HepG2 (cell line): ENCODE data around the gene CACHD1. TPM values are rescaled to one million over a fixed set of nuclear protein-coding genes. Genes with fewer than 3 reads are reported as not detected.

ENCODE experiments used
- ATAC-seq: fragments of 200-7000 bp; cut with Tn5 transposase; 3 replicates; pipeline ENCODE4 v1.9.1; 2020; ENCODE audit warnings: mild to moderate bottlenecking, moderate library complexity
- BruUV-seq: library from RNA; stranded (reverse); fragments of 400-500 nt; replicated peaks from 2 replicates; lab custom pipeline; 2021; lab: Mats Ljungman, UMichigan
- CTCF ChIA-PET: fragments of 300-600 bp; formaldehyde crosslinking; extraction: SDS; loops from one replicate; lab custom pipeline; 2021; ENCODE audit warnings: low total read pairs, inconsistent platforms, low intra/inter-chr PET ratio; lab: Yijun Ruan, JAX
- POLR2A ChIA-PET: fragments of 350-600 bp; sonication (Branson Sonifier 250); formaldehyde crosslinking; loops from one replicate; lab custom pipeline; 2020; ENCODE audit warnings: antibody characterized with exemption, inconsistent platforms; lab: Yijun Ruan, JAX
- DNase-seq: peaks from one replicate; pipeline ENCODE4 v3.0.0-alpha.2; 2015; ENCODE audit warnings: low spot score
- FAIRE-seq: peaks from 3 replicates; lab custom pipeline; 2011; peaks lifted over from hg19 to GRCh38; lab: Jason Lieb, UNC
- H2AFZ ChIP-seq: one replicate; pipeline ENCODE4 v1.6.1; 2011; ENCODE audit warnings: low read length, inconsistent platforms
- H3K27ac ChIP-seq: fragments of 300-600 bp; 3 replicates; pipeline ENCODE4 v1.8.0; 2011; ENCODE audit warnings: mixed run types, mild to moderate bottlenecking, mixed read lengths, low read length, inconsistent platforms; ENCODE audit not compliant: insufficient read depth; ENCODE audit errors: extremely low read length
- H3K27me3 ChIP-seq, 2 experiments: fragments of 200-600 bp in 1 of 2; 2 replicates in 1 of 2; 3 replicates in 1 of 2; pipeline versions ENCODE4 v1.6.0 to v1.8.0; 2011; ENCODE audit warnings: low read length in 2 of 2, mild to moderate bottlenecking in 2 of 2, moderate library complexity in 2 of 2, inconsistent platforms in 1 of 2; ENCODE audit not compliant: insufficient read depth in 2 of 2, control insufficient read depth in 1 of 2
- H3K36me3 ChIP-seq, 2 experiments: fragments of 200-600 bp in 1 of 2; replicated peaks in 1 of 2; 2 replicates in 1 of 2; 3 replicates in 1 of 2; pipeline versions ENCODE4 v1.5.1 to v1.8.0; 2011; ENCODE audit warnings: low read length in 2 of 2, inconsistent platforms in 1 of 2; ENCODE audit not compliant: insufficient read depth in 2 of 2, control insufficient read depth in 1 of 2
- H3K4me1 ChIP-seq: 2 replicates; pipeline ENCODE4 v1.5.1; 2012; ENCODE audit warnings: low read length, inconsistent platforms; ENCODE audit not compliant: insufficient read depth
- H3K4me2 ChIP-seq: 2 replicates; pipeline ENCODE4 v1.6.0; 2011; ENCODE audit warnings: low read depth, low read length, inconsistent platforms
- H3K4me3 ChIP-seq, 3 experiments: fragments of 200-600 bp in 1 of 3; sonication (generic), shearing (Covaris generic) in 1 of 3; replicated peaks in 1 of 3; 2 replicates each; pipeline ENCODE4 v1.5.1; 2011 to 2016; ENCODE audit warnings: low read length in 3 of 3, inconsistent platforms in 2 of 3, low read depth in 2 of 3, mild to moderate bottlenecking in 2 of 3, control low read depth in 1 of 3, mixed read lengths in 1 of 3; ENCODE audit not compliant: insufficient read depth in 1 of 3
- H3K79me2 ChIP-seq: one replicate; pipeline ENCODE4 v1.6.1; 2011; ENCODE audit warnings: low read length, inconsistent platforms; ENCODE audit not compliant: insufficient read depth
- H3K9ac ChIP-seq: 2 replicates; pipeline ENCODE4 v1.6.0; 2011; ENCODE audit warnings: mild to moderate bottlenecking, low read depth, low read length, inconsistent platforms; ENCODE audit not compliant: insufficient read depth
- H3K9me3 ChIP-seq: 2 replicates; pipeline ENCODE4 v1.5.1; 2012; ENCODE audit warnings: mild to moderate bottlenecking, low read length
- H4K20me1 ChIP-seq: 2 replicates; pipeline ENCODE4 v1.6.0; 2011; ENCODE audit warnings: inconsistent platforms, mild to moderate bottlenecking, low read length, moderate library complexity; ENCODE audit not compliant: insufficient read depth
- CREM ChIP-seq, 2 experiments: sonication (generic) in 1 of 2; formaldehyde crosslinking in 1 of 2; IDR thresholded peaks; 2 replicates each; pipeline versions ENCODE4 v1.4.0 to v1.6.1; 2016 to 2020; ENCODE audit warnings: antibody characterized with exemption in 1 of 2, mild to moderate bottlenecking in 1 of 2, missing genetic modification reagents in 1 of 2
- HNRNPH1 ChIP-seq: fragments of 200-400 bp; formaldehyde crosslinking; optimal IDR thresholded peaks from 2 replicates; pipeline ENCODE3; 2017; ENCODE audit warnings: mild to moderate bottlenecking, low read depth, low read length
- HOXA3 ChIP-seq: sonication (generic); formaldehyde crosslinking; IDR thresholded peaks from 2 replicates; pipeline ENCODE4 v1.5.0; 2020; ENCODE audit warnings: missing genetic modification reagents
- MLLT10 ChIP-seq: sonication (generic); formaldehyde crosslinking; IDR thresholded peaks from 2 replicates; pipeline ENCODE4 v1.4.0; 2020; ENCODE audit warnings: missing genetic modification reagents
- NR2C2 ChIP-seq: sonication (generic); formaldehyde crosslinking; IDR thresholded peaks from 2 replicates; pipeline ENCODE4 v1.4.0; 2020; ENCODE audit warnings: missing genetic modification reagents, mild to moderate bottlenecking, moderate library complexity, borderline replicate concordance
- PAF1 ChIP-seq: IDR thresholded peaks from 2 replicates; pipeline ENCODE4 v1.6.1; 2016; ENCODE audit warnings: missing genetic modification reagents, missing compliant biosample characterization
- PTBP1 ChIP-seq: fragments of 200-400 bp; formaldehyde crosslinking; IDR thresholded peaks from 2 replicates; pipeline ENCODE4 v1.6.1; 2018; ENCODE audit warnings: low read length, low read depth; ENCODE audit not compliant: poor library complexity, severe bottlenecking
- ZNF558 ChIP-seq: sonication (generic); formaldehyde crosslinking; IDR thresholded peaks from 2 replicates; pipeline ENCODE4 v1.9.0; 2022; ENCODE audit warnings: mild to moderate bottlenecking, missing genetic modification reagents, borderline replicate concordance
- ZNF747 ChIP-seq: sonication (generic); formaldehyde crosslinking; IDR thresholded peaks from 2 replicates; pipeline ENCODE4 v1.8.1; 2023; ENCODE audit warnings: missing genetic modification reagents, mild to moderate bottlenecking, borderline replicate concordance
- WGBS: methylation state at CpG from one replicate; pipeline ENCODE4 v1.1.6; 2017; ENCODE audit warnings: low lambda C conversion rate; 5-methylcytosine and 5-hydroxymethylcytosine counted together
- in situ Hi-C: cut with HindIII; loops from 2 replicates; pipeline ENCODE4 v1.10.0; 2017; ENCODE audit warnings: low pct_unique_long_range_greater_than_20kb; ENCODE audit not compliant: extremely low pct_ligation_motif_present
- intact Hi-C: fragments of 100-400 bp; cut with micrococcal nuclease; formaldehyde crosslinking; loops from one replicate; pipeline ENCODE4 v1.10.0; 2022; ENCODE audit not compliant: unreplicated experiment
- polyA plus RNA-seq, 8 experiments: library from polyadenylated mRNA; depleted of rRNA in 3 of 8; stranded (reverse) in 7 of 8; unstranded in 1 of 8; fragments of >200 nt; fragmentation: Illumina TruSeq in 4 of 8; extraction: Trizol in 4 of 8; gene quantifications; 2 replicates each; pipeline versions ENCODE4 v1.2.1 to v1.2.3, GENCODE V29; 2011 to 2016; ENCODE audit warnings: low read depth in 4 of 8, missing spikeins in 1 of 8, mixed read lengths in 1 of 8; ENCODE audit not compliant: insufficient read depth in 1 of 8
- total RNA-seq, 5 experiments: library from RNA; depleted of rRNA; stranded (reverse); fragments of >200 nt; fragmentation: Illumina TruSeq; extraction: Trizol; gene quantifications; 2 replicates each; pipeline ENCODE4 v1.2.3, GENCODE V29; 2016; ENCODE audit warnings: low read depth in 1 of 5
- TF ChIP-seq, protein P1 (sequence below): sonication (generic); formaldehyde crosslinking; IDR thresholded peaks from 2 replicates; pipeline ENCODE4 v1.4.0; 2020; ENCODE audit warnings: missing genetic modification reagents, borderline replicate concordance
- TF ChIP-seq, protein P2 (sequence below): IDR thresholded peaks from 2 replicates; pipeline ENCODE4 v1.6.1; 2016; ENCODE audit warnings: low read depth, control low read depth
- TF ChIP-seq, protein P3 (sequence below): sonication (generic); formaldehyde crosslinking; IDR thresholded peaks from 2 replicates; pipeline ENCODE4 v1.4.0; 2020; ENCODE audit warnings: mild to moderate bottlenecking, missing genetic modification reagents

Gene CACHD1
- total and polyA plus RNA-seq, 2 of the 13 experiments (the other 11 are each of a cell fraction or from before 2014, with no cell fraction given): 0.11 TPM; not detected in 1

DNA sequence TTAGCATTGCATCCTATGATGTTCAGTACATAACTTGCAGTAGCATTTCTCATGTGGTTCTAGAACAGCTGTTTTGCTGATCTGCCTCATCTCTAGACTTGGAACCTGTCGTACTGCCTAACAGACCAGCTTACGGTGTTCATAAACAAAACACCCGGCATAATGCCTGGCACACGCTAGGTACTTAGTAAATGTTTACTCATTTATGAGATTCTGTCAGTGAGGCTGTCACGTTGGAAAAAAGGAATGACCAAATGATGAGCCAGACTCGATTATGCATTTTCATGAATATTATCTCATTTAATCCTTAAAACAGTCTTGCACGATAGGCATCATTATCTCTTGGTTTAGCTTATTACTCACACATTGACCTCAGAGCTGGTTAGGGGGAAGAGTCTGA is 46.4 kb downstream of the CACHD1 start:
- in situ Hi-C loops: no loop called here
- H3K79me2 ChIP-seq: no peaks in the 10 kb centered on the region
- H3K27ac ChIP-seq: no peak overlapping the region
- ChIA-PET POLR2A (no interaction called here), CTCF (no interaction called here)
- FAIRE-seq: no peak
- no peak overlapping the region for H3K9ac ChIP-seq
- no peak overlapping the region for H3K4me3 ChIP-seq
- H3K4me2 ChIP-seq: no peak overlapping the region
- no peak overlapping the region for H2AFZ ChIP-seq
- no TSS peak for BruUV-seq
- no peaks in the 10 kb centered on the region for H4K20me1 ChIP-seq
- no peaks in the 10 kb centered on the region for H3K4me1 ChIP-seq
- DNase-seq: no peak
- intact Hi-C loops: no loop called here
- no peaks in the 10 kb centered on the region for H3K36me3 ChIP-seq
- peaks cover 0 to 1% of the 10 kb centered on the region in 2 experiments; a peak in 1 of 5 replicates for H3K27me3 ChIP-seq
- WGBS: 27% methylated on average over 7 of the region's 7 CpGs
- no peak for TF ChIP-seq HOXA3 (CRISPR knock-in tag)
- no peak for TF ChIP-seq PAF1 (CRISPR knock-in tag)
- no peak for TF ChIP-seq HNRNPH1
- TF ChIP-seq CREM (IDR thresholded peaks at IDR 0.05): no peak
- TF ChIP-seq CREM (CRISPR knock-in tag; IDR thresholded peaks at IDR 0.05): no peak
- TF ChIP-seq MLLT10 (CRISPR knock-in tag): no peak
- TF ChIP-seq NR2C2: no peak
- TF ChIP-seq, protein P1, sequence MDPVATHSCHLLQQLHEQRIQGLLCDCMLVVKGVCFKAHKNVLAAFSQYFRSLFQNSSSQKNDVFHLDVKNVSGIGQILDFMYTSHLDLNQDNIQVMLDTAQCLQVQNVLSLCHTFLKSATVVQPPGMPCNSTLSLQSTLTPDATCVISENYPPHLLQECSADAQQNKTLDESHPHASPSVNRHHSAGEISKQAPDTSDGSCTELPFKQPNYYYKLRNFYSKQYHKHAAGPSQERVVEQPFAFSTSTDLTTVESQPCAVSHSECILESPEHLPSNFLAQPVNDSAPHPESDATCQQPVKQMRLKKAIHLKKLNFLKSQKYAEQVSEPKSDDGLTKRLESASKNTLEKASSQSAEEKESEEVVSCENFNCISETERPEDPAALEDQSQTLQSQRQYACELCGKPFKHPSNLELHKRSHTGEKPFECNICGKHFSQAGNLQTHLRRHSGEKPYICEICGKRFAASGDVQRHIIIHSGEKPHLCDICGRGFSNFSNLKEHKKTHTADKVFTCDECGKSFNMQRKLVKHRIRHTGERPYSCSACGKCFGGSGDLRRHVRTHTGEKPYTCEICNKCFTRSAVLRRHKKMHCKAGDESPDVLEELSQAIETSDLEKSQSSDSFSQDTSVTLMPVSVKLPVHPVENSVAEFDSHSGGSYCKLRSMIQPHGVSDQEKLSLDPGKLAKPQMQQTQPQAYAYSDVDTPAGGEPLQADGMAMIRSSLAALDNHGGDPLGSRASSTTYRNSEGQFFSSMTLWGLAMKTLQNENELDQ (CRISPR knock-in tag): no peak
- TF ChIP-seq, protein P2, sequence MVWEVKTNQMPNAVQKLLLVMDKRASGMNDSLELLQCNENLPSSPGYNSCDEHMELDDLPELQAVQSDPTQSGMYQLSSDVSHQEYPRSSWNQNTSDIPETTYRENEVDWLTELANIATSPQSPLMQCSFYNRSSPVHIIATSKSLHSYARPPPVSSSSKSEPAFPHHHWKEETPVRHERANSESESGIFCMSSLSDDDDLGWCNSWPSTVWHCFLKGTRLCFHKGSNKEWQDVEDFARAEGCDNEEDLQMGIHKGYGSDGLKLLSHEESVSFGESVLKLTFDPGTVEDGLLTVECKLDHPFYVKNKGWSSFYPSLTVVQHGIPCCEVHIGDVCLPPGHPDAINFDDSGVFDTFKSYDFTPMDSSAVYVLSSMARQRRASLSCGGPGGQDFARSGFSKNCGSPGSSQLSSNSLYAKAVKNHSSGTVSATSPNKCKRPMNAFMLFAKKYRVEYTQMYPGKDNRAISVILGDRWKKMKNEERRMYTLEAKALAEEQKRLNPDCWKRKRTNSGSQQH (CRISPR knock-in tag): no peak
- TF ChIP-seq ZNF558: no peak
- TF ChIP-seq PTBP1: no peak
- TF ChIP-seq, protein P3, sequence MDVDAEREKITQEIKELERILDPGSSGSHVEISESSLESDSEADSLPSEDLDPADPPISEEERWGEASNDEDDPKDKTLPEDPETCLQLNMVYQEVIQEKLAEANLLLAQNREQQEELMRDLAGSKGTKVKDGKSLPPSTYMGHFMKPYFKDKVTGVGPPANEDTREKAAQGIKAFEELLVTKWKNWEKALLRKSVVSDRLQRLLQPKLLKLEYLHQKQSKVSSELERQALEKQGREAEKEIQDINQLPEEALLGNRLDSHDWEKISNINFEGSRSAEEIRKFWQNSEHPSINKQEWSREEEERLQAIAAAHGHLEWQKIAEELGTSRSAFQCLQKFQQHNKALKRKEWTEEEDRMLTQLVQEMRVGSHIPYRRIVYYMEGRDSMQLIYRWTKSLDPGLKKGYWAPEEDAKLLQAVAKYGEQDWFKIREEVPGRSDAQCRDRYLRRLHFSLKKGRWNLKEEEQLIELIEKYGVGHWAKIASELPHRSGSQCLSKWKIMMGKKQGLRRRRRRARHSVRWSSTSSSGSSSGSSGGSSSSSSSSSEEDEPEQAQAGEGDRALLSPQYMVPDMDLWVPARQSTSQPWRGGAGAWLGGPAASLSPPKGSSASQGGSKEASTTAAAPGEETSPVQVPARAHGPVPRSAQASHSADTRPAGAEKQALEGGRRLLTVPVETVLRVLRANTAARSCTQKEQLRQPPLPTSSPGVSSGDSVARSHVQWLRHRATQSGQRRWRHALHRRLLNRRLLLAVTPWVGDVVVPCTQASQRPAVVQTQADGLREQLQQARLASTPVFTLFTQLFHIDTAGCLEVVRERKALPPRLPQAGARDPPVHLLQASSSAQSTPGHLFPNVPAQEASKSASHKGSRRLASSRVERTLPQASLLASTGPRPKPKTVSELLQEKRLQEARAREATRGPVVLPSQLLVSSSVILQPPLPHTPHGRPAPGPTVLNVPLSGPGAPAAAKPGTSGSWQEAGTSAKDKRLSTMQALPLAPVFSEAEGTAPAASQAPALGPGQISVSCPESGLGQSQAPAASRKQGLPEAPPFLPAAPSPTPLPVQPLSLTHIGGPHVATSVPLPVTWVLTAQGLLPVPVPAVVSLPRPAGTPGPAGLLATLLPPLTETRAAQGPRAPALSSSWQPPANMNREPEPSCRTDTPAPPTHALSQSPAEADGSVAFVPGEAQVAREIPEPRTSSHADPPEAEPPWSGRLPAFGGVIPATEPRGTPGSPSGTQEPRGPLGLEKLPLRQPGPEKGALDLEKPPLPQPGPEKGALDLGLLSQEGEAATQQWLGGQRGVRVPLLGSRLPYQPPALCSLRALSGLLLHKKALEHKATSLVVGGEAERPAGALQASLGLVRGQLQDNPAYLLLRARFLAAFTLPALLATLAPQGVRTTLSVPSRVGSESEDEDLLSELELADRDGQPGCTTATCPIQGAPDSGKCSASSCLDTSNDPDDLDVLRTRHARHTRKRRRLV (CRISPR knock-in tag): no peak
- TF ChIP-seq ZNF747 (CRISPR knock-in tag): no peak
- no peak for ATAC-seq
- no peaks in the 10 kb centered on the region for H3K9me3 ChIP-seq
